Adipocyte (in vitro differentiated cells): ENCODE data around the gene ANKRD11.

Experiments used
- DNase-seq: peaks from one replicate; pipeline ENCODE4 v3.0.0-alpha.2; 2015; ENCODE audit warnings: low read depth
- H3K27me3 ChIP-seq: replicated peaks from 2 replicates; pipeline ENCODE4 v1.7.0; 2013; ENCODE audit warnings: mild to moderate bottlenecking, low read length, moderate library complexity; ENCODE audit not compliant: control insufficient read depth, insufficient read depth
- H3K36me3 ChIP-seq: 2 replicates; pipeline ENCODE4 v1.7.0; 2013; ENCODE audit warnings: low read length, mild to moderate bottlenecking, moderate library complexity; ENCODE audit not compliant: control insufficient read depth, insufficient read depth, severe bottlenecking
- H3K4me1 ChIP-seq: 2 replicates; pipeline ENCODE4 v1.7.0; 2013; ENCODE audit warnings: mild to moderate bottlenecking, low read length, moderate library complexity; ENCODE audit not compliant: control insufficient read depth, insufficient read depth
- H3K4me3 ChIP-seq: 2 replicates; pipeline ENCODE4 v1.7.0; 2013; ENCODE audit warnings: mild to moderate bottlenecking, low read length, moderate library complexity
- H3K9ac ChIP-seq: 2 replicates; pipeline ENCODE4 v1.7.0; 2013; ENCODE audit warnings: mild to moderate bottlenecking, low read length, moderate library complexity
- H3K9me3 ChIP-seq: 2 replicates; pipeline ENCODE4 v1.7.0; 2013; ENCODE audit warnings: mild to moderate bottlenecking, low read length, moderate library complexity; ENCODE audit not compliant: control insufficient read depth

Gene ANKRD11

GRCh38 chr16:89446136-89446974, 44.0 kb downstream of the ANKRD11 start:
- H3K4me3 ChIP-seq, result no peak overlapping the region
- H3K9me3 ChIP-seq, result no peaks in the 10 kb centered on the region
- no peaks in the 10 kb centered on the region for H3K36me3 ChIP-seq
- DNase-seq, result no peak
- H3K9ac ChIP-seq, result no peak overlapping the region
- peaks cover 51% of the 10 kb centered on the region for H3K4me1 ChIP-seq
- H3K27me3 ChIP-seq, result no peaks in the 10 kb centered on the region

GRCh38 chr16:89445166-89445565, 45.2 kb downstream of the ANKRD11 start:
- DNase-seq, result no peak

GRCh38 chr16:89444728-89445127, 45.6 kb downstream of the ANKRD11 start:
- no peak for DNase-seq
- Histone ChIP-seq H3K36me3 (no peaks in the 10 kb centered on the region), H3K27me3 (no peaks in the 10 kb centered on the region), H3K9ac (no peak overlapping the region), H3K9me3 (no peaks in the 10 kb centered on the region), H3K4me1 (peaks cover 50% of the 10 kb centered on the region), H3K4me3 (no peak overlapping the region)

More at GRCh38 chr16:89445166-89445565, 45.2 kb downstream of the ANKRD11 start:
- peaks cover 45% of the 10 kb centered on the region for H3K4me1 ChIP-seq
- no peak overlapping the region for H3K9ac ChIP-seq
- no peaks in the 10 kb centered on the region for H3K9me3 ChIP-seq
- no peak overlapping the region for H3K4me3 ChIP-seq
- H3K27me3 ChIP-seq, result no peaks in the 10 kb centered on the region
- H3K36me3 ChIP-seq, result no peaks in the 10 kb centered on the region

GRCh38 chr16:89444151-89444723, 46.1 kb downstream of the ANKRD11 start:
- peak overlapping the region; percentile 42 for H3K9ac ChIP-seq
- no peak for DNase-seq
- peaks cover 55% of the 10 kb centered on the region for H3K4me1 ChIP-seq
- H3K27me3 ChIP-seq, result no peaks in the 10 kb centered on the region
- no peaks in the 10 kb centered on the region for H3K36me3 ChIP-seq
- peak overlapping the region; percentile 73 for H3K4me3 ChIP-seq
- no peaks in the 10 kb centered on the region for H3K9me3 ChIP-seq

- H3K36me3 ChIP-seq, result no peaks in the 10 kb centered on the region
- H3K4me3 ChIP-seq, result peak overlapping the region; percentile 73
- peak overlapping the region; percentile 55 for H3K9ac ChIP-seq
- H3K9me3 ChIP-seq, result no peaks in the 10 kb centered on the region
- DNase-seq, result no peak
- H3K4me1 ChIP-seq, result peaks cover 55% of the 10 kb centered on the region
- H3K27me3 ChIP-seq, result no peaks in the 10 kb centered on the region
Measured at GRCh38 chr16:89443727-89444084, 46.7 kb downstream of the ANKRD11 start.

- peak; percentile 79 for DNase-seq
- Histone ChIP-seq H3K9me3 (no peaks in the 10 kb centered on the region), H3K4me1 (peaks cover 55% of the 10 kb centered on the region), H3K36me3 (no peaks in the 10 kb centered on the region), H3K27me3 (no peaks in the 10 kb centered on the region), H3K4me3 (peak overlapping the region; percentile 73), H3K9ac (peak overlapping the region; percentile 74)
Measured at GRCh38 chr16:89442990-89443726, 47.2 kb downstream of the ANKRD11 start.

GRCh38 chr16:89442588-89442987, 47.8 kb downstream of the ANKRD11 start:
- peaks cover 55% of the 10 kb centered on the region for H3K4me1 ChIP-seq
- peak overlapping the region; percentile 74 for H3K9ac ChIP-seq
- peak overlapping the region; percentile 73 for H3K4me3 ChIP-seq
- H3K9me3 ChIP-seq, result no peaks in the 10 kb centered on the region
- no peaks in the 10 kb centered on the region for H3K27me3 ChIP-seq
- H3K36me3 ChIP-seq, result no peaks in the 10 kb centered on the region
- DNase-seq, result no peak

- H3K4me3 ChIP-seq, result no peak overlapping the region
- no peak overlapping the region for H3K9ac ChIP-seq
- DNase-seq, result no peak
- H3K4me1 ChIP-seq, result peaks cover 46% of the 10 kb centered on the region
- H3K36me3 ChIP-seq, result no peaks in the 10 kb centered on the region
- no peaks in the 10 kb centered on the region for H3K27me3 ChIP-seq
- no peaks in the 10 kb centered on the region for H3K9me3 ChIP-seq
Measured at GRCh38 chr16:89439659-89440058, 50.7 kb downstream of the ANKRD11 start.

GRCh38 chr16:89437991-89438390, 52.4 kb downstream of the ANKRD11 start:
- H3K36me3 ChIP-seq, result no peaks in the 10 kb centered on the region
- no peaks in the 10 kb centered on the region for H3K27me3 ChIP-seq
- H3K9ac ChIP-seq, result no peak overlapping the region
- H3K4me1 ChIP-seq, result peaks cover 30% of the 10 kb centered on the region
- H3K9me3 ChIP-seq, result no peaks in the 10 kb centered on the region
- no peak for DNase-seq
- no peak overlapping the region for H3K4me3 ChIP-seq

- no peaks in the 10 kb centered on the region for H3K9me3 ChIP-seq
- no peak overlapping the region for H3K9ac ChIP-seq
- peaks cover 25% of the 10 kb centered on the region for H3K4me1 ChIP-seq
- DNase-seq, result no peak
- no peaks in the 10 kb centered on the region for H3K27me3 ChIP-seq
- H3K36me3 ChIP-seq, result no peaks in the 10 kb centered on the region
- no peak overlapping the region for H3K4me3 ChIP-seq
Measured at GRCh38 chr16:89437251-89437987, 52.9 kb downstream of the ANKRD11 start.

- Histone ChIP-seq H3K4me1 (peaks cover 21% of the 10 kb centered on the region), H3K27me3 (no peaks in the 10 kb centered on the region), H3K9me3 (no peaks in the 10 kb centered on the region), H3K9ac (no peak overlapping the region), H3K4me3 (no peak overlapping the region), H3K36me3 (no peaks in the 10 kb centered on the region)
- no peak for DNase-seq
Measured at GRCh38 chr16:89436366-89436765, 54.0 kb downstream of the ANKRD11 start.
